IPS-11a (cell line): ENCODE results near the gene PEMT.

ENCODE experiments used
- H3K4me3 ChIP-seq: one replicate; pipeline ENCODE4 v1.5.1; 2013; ENCODE audit warnings: low read depth, low read length, control low read depth

PEMT gene

DNA sequence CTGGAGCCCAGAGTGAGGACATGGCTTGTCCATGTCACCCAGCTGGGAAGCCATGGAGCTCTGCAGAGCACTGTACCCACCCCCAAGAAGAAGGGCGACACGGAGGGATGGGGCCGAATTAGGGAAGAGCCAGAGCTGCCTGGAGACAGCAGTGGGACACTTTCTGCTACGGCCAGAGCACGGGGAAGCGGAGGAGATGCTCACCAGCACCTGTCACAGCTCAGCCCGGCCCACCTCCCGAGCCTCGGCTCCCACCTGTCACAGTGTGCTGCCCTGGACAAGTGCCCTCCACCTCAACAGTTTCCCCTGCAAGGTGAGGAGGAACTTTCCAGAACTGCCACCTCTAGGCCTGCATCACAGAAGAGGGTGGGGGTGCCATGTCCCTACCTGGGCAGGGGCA lies 36.4 kb downstream of the PEMT start:
- no peak overlapping the region for H3K4me3 ChIP-seq

DNA sequence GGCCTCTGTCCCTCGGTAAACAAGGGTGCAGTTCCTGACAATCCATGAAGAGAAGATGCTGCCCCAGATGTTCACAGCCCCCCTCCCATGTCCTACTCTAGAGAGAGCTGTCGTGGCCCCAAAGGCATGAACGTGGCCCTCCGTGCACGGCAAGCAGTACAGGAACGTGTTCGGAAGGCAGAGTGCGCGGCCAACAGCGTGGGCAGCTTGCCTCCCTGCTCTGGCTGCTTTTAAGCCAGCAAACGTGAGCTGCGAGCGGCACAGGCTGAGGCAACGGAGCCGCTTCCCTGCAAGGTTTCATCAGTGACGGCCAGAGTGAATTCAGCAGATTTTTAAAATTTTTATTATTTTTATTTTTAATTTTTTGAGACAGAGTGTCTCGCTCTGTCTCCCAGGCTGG lies 37.2 kb downstream of the PEMT start:
- no peak overlapping the region for H3K4me3 ChIP-seq

DNA sequence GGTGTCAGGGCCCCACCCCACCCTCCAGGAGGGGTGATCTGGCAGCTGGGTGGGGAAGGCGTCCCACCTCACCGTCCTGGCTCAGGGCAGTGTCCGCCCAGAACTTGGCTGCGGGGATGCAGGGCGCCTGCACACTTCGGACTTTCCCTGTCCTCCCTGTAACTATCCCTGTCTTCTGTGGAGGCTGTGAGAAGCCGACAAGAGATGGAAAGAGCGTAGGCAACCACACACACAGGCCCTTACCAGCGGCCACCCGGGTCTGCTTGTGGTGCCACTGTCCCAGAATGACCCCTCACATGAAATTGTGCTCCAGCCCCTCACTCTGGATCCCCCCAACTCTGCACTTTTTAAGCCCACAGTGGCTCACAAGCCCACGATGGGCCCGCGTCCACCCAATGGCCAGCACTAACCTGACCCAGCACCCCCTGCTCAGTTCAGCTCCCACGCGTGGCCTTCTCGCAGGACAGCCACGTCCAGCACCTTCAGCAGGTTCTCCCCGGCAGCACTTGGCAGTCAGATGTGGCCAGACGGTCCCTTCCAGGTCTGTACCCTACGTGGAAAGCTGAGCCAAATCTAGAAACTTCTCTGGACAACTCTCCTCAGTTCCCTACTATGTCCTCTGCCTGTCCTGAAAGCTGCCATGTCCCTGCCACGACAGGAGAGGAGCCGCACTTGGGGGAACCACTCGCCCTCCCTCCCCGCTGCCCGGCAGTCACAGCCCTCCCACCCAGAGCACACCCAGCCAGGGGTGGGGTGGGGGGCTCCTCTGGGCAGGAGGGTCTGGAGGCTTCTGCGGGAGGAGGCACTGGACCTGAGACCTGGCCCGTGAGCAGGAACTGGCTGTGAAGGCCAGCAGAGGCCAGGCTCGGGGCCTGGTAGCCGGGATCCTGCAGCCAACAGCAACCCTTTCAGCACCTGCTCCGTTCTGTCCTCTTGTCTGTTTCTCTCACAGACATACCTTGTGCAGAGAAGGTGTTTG lies 38.0 kb downstream of the PEMT start:
- no peak overlapping the region for H3K4me3 ChIP-seq

DNA sequence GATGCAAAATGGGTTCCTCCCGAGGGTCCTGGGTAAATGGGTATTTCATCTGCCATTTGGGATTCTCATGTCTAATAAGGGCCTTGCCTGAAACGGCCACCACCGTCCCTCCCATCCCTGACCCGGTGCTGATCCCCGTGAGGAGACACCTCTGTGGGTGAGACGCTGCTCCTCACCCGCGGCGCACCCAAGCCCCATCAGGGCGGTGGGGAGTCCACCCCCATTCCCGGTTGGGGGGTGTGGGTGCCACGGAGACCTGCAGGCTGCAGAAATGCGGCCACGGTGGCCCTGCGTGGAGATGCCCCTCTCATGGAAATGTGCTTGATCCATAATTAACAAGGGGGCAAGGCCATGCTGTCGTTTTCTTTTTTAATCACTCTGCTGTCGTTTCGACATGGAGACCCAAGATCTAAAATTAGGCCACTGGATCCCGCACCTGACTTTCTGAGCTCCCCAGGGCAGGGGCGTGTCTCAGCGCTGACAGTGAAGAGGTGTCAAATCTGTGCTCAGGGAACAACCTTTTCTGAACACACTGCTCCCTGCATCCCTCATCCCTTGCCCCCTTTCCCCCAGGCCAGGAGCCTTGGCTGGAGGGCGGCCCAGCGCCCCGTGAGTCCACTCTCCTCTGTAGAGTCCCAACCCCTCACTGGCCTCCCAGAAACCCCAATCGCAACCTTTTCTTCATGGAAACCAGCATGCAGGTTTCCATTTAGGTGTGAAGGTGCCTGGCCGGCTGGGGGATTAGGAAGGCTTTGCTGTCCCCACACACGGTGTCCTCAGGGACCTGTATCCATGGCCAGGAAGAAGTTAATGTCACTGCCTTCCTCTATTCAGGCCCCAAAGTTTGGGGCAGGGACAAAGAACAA lies 38.9 kb downstream of the PEMT start:
- H3K4me3 ChIP-seq = no peak overlapping the region

DNA sequence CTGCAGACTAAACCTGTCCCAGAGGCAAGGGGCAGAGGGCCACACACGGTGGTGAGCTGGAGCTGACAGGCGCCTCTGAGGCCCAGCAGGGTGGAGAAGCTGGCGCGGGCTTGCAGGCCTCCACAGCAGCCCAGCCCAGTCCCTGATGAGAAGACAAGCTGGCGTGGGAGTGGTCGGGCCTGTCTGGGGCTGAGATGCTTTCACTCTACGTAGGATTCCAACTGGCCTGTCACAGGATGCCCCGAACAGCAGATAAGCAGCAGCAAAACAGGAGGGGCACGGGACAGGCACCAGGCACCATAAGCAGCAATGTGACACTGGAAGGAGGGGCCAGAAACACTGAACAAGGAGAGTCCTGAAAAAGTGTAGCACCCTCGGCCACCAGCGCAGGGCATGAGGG lies 40.1 kb downstream of the PEMT start:
- H3K4me3 ChIP-seq = no peak overlapping the region

DNA sequence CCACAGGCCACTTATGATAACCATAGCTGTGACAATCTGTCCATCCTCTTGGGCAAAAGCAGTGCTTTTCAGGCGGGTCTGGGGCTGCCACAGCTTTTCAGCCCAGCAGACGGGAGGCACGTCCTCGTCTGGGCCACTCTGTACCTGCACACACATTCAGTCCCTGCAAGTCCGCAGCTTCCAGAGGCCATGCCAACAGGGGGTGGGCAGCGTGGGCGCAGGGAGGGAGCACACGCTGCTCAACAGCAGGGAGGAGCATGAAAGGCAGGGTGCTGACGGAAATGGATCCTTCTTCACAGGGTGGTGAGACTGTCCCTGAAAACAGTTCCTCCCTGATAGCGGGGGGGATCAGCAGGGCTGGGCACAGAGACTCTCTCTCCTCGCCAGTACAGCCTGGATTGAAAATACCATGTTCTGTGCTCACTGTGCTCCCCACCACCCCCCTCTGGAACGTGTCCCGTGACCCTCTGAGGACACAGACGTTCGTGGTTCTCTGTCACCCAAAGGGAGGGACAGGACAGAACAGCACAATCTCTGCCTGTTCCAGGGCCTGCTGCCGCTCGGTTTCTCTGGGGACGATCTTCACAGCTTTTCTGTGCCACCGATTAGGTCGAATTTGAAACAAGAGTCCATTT lies 41.7 kb downstream of the PEMT start:
- no peak overlapping the region for H3K4me3 ChIP-seq

DNA sequence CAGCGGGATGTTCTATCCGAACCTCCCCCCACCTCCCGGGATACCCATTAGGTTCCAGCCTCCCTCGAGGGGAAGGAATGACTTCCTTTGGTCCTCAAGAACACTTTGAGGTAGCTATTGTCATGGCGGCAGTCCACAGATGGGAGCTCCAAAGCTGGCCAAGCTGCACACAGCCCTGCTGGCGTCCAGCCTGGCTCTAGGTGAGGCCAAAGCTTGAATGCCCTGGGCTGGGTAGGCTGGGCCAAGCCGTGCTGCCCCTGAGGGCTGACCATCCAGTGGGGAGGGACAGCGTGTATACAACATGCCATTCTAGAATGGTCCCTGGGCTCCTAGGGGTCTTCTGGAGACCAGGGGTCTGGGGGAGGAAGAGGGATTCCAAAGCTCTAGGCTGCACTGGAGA lies 43.5 kb downstream of the PEMT start:
- H3K4me3 ChIP-seq = no peak overlapping the region

DNA sequence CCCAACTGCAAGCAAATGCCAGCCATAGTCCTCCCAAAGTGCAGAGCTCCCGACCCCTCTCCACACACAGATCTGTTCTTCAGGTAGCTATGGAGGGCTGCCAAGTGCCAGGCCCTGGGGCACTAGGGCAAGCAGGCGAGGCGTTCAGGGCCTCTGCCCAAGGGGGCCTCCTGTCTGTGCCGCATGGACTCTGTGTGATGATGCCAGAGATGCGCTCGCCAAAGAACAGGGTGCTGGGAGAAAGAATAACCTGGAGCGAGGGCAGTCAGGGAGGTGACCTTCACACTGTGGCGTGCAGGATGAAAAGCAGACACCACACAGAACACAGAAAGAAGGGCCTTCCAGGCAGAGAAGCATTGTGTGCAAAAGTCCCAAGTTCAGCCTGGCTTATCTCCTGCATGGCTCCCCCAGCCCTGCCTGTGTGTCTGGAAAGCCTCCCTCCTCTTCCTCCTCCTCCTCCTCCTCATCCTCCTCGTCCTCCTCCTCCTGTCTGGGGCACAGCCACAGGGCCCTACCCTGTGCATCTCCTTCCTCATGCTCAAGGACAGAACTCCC lies 44.2 kb downstream of the PEMT start:
- H3K4me3 ChIP-seq = no peak overlapping the region

DNA sequence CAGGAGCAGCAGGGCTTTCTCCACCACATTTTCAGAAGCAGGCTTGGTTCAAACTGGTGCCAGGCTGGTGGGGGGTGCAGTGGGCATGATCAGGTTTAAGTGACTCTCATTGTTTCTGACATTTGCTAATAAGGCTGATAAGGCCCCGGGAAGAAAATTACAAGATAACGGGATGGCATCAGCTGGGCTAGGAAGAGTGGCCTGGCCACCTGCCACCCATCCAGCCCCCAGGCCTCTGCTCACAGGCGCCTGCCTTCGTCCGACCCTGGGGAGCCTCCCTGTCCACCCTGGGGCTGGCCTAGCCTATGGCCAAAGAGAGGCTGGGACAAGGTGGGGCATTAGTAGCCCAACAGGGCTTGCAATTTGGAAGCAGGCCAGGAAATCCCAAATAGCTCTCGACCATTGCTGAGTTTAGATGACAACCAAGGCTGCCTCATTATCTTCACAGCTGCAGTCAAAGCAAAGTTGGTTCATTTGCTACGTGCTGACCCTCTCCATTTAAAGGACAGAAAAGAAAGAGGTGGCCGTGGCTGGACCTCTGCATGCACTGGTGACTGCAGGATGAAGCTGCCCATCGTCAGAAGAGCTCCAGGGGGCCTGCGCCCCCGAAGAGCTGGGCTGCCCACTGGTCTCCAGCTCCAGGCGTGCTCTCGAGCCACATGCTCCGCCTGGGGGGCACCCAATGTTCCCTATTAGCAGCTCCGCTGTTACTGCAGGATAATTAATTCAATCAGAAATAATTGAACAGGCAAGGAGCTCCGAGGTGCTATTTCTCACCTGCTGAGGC lies 44.9 kb downstream of the PEMT start:
- H3K4me3 ChIP-seq = no peak overlapping the region

DNA sequence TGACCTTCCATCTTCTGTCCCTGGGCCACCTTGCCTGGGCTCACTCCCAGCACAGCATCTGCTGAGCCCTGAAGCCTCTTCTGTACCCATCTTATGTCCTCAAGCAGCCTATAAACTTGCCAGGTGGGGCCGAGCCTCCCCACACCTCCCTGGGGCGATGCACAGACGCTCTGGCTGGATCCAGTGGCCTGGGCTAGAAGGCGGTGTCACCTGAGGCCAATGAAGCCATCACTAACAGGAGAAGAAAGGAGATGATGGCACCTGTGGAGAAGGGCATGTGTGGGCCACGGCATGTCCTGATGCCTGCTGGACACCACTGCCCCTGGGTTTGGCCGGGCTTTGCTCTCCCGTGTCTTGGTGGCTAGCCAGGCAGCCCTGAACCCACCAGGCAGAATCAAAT lies 45.5 kb downstream of the PEMT start:
- H3K4me3 ChIP-seq = no peak overlapping the region

DNA sequence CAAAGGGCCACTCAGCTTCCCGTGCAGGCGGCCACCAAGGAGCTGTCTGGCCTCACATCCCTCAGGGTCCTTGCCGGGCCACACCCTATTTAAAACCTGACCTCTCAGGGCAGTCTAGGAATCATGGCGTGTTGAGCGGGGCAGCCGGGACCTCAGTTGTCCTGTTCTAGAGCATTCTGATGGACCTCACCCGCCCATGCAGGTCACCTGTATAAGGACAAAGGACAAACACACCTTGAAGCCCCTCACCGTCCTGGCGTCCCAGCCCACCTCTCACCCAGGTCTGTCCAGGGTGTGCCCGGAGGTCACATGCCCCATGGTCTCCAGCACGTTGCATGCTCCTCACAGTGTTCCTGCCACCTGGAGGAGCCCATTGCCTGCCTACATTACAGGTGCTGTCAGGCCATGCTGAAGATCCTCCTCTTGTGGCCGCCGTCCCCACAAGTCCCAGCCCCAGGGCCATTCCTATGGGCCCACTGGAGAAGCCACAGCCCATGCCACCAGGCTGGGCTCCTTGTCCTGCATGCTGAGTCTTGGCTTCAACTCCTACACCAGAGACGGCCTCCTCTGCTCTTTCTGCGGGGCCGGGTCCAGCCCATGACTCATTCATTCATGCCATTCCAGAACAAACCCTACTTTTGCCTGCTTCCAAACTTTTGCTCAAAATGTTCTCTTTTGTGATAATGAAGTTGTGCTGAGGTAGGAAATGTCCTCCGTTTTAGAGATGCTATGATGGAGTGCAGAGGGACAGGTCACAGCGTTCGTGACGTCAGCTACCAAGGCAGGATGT lies 46.3 kb downstream of the PEMT start:
- H3K4me3 ChIP-seq = no peak overlapping the region

DNA sequence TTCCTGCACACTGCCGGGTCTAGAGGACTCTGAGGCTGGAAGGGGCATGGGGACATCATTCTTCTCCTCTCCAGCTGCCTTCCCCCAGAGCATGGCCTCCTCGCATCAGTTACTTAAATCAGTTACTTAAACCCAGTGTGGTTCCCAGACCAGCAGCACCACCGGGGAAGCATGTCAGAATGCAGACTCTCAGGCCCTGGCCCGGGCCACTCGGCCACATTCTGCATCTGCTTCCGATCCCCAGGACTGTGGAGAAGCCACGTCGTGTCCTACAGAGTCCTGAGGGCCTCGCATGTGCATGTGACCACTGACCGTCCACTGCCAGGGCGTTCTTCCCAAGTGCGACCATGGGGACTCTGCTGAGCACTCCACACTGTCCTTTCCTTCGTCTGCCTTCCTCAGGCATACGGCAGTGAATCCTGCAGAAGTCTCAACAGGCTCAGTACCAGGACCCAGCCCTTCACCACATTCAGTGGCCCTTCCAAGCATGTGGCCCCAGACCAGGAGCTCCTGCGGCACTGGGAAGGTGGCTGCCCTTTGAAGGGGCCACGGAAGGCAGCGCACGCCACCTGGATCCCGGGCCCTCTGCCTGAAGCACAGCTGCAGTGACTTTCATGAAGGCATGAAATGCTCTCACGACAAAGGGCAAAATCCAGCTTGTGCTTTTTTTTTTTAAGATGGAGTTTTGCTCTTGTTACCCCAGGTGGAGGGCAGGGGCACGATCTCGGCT lies 48.4 kb downstream of the PEMT start:
- H3K4me3 ChIP-seq = no peak overlapping the region

DNA sequence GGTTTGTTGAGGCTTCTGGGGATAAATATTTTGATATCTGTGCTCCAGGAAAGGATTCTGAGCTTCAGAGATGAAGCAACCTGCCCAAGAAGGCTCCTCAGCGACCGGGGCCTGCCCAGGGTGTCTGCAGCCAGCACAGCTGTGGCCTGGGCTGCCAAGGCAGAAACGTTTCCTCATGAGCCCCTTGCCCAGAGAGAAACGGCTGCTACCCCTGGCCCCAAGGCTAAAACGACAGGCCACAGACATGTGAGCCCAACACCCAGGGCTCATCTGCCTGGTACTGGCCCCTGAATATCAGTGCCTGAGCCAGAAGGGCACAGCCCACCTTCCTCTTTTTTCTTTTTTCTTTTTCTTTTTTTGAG lies 49.9 kb downstream of the PEMT start:
- H3K4me3 ChIP-seq = no peak overlapping the region

DNA sequence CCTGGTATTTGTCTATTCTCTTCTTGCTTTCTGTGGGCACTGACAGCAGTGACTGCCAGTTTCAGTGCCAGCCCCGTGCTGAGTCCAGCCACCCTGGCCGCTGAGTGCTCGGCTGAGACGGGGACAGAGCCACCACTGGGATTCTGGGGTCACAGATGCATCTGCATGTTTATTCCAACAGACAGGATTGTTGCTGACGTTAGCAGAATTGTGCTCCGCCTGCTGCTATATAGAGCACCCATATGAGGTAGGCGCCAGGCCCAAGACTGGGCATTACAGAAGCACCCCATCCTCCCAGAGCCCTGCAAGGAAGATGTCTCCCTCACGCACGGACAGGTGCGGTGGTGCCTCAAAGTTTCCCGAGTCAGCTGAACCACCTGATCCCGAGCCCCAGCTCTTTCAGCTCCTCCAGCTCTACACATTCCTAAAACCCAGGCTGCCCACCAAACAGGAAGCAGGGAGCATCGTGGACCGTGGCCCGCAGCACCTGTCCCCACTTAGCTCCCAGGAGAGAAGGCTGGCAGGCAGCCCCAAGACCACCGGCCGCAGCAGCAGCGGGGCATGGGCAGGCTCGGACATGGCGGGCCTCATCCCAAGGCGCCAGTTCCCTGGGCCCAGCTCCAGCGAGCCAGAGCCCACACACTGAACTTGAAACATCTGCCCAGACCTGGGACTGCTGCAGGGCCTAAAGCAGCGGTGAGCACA lies 50.4 kb downstream of the PEMT start:
- H3K4me3 ChIP-seq = no peak overlapping the region

DNA sequence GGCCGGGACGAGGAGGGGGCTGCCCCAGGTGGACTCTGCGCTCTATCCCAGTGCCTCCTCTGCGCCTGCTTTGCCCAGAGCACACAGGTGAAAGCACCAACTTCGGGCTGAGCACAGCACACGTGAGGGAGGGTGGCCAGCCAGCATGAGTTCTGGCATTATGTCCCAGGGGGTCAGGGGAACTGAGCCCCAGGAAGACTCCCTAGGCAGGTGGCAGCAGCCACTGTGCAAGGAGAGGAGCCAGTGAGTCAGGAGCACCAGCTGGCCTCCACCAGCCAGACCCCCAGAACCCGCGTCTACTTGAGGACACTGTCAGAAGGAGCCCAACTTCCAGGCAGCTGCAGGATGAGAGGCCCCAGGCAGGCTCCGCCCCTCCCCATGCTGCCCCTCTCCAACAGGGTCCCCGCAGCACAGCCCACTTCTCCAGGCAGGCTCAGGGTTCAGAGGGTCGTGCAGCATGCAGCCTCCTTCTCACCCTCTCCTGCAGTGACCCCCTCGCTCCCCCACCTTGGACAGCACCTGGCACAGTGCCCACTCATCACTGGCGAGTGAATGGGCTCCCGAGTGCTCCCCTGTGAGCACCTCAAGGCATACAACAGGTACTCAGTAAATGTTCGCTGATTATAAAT lies 51.1 kb downstream of the PEMT start:
- no peak overlapping the region for H3K4me3 ChIP-seq

DNA sequence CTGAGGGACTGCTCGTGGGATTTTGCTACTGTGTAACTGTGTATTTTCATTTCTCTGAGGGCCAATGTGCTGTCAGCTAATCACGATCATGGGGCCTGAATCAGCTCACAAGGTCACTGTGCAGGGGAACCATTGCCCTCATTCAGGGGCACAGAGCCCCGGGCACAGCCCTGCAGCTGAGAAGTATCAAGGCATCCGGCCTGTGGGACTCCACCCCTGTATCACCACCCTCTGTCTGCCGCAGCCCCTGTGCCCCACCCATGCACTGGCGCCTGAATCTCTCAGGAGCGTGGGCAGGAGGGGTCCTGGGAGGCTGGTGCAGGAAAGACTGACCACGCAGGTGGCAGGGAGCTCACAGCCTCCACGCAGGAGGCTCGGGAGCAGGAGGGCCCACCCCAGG lies 51.9 kb downstream of the PEMT start:
- H3K4me3 ChIP-seq = no peak overlapping the region

DNA sequence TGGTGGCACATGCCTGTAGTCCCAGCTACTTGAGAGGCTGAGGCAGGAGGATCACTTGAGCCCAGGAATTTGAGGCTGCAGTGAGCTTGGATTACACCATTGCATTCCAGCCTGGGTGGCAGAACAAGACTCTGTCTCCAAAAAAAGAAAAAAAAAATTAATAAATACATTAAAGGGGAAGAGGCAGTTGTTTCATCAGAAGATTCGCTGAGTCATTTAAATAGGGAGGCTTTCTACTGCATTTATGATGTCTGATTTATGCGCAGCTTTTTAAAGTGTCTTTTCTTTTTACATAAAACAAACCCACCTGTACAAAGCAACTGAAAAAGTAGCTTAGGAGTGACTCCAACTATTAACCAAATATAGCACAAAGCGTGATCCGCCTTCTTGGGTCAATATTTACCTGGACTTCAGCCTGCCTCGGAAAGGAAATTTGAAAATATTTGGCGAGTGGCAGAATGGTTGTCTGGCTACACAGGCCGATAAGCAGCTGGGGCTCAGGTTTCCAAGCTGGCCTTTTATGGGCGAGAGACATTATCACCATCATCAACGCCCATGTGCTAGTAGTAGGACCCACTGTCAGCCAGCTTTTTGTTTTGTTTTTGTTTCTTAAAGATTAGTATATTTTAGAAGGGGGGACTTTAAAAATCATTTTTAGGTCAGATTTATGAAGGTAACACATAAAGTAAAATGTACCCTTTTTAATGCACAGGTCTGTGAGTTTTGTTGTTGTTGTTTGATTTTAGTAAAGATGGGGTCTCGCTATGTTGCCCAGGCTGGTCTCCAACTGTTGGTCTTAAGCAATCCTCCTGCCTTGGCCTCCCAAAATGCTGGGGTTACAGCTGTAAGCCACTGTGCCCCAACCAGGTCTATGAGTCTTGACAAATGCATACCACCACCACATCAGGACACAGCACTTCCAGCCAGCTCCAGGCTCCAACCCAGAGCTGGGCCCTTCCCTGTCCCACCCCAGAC lies 52.8 kb downstream of the PEMT start:
- no peak overlapping the region for H3K4me3 ChIP-seq
